Peyer's patch (tissue), 4 donors: ENCODE data around the gene FAM43B.

Experiments used
- CTCF ChIP-seq, 6 experiments: fragments of 450-650 bp in 4 of 6; fragments of 200-600 bp in 2 of 6; sonication (generic) in 1 of 6; IDR thresholded peaks; one replicate each; pipeline ENCODE4 v1.5.1; 2017 to 2019; ENCODE audit warnings: antibody characterized with exemption in 6 of 6, mild to moderate bottlenecking in 3 of 6, moderate library complexity in 1 of 6
- POLR2A ChIP-seq, 2 donors: fragments of 450-650 bp; IDR thresholded peaks; one replicate each; pipeline ENCODE4 v1.5.1; 2017; ENCODE audit warnings: antibody characterized with exemption in 2 of 2, mild to moderate bottlenecking in 2 of 2, moderate library complexity in 2 of 2

GRCh38 chr1:20511518-20512428 lies 40.6 kb upstream of the FAM43B start:
- no peak for TF ChIP-seq CTCF (IDR thresholded peaks at IDR 0.05)
- no peak for TF ChIP-seq POLR2A (IDR thresholded peaks at IDR 0.05)
